Measurements from ENCODE around the gene APOBEC3G.

APOBEC3G gene

GRCh38 chr22:39136317-39136716 lies 59.2 kb downstream of the APOBEC3G start:
- H3K27ac ChIP-seq: no peak overlapping the region
- H3K4me3 ChIP-seq (ENCODE audit: low read depth in 1 of 2, low read length in 1 of 2): no peak overlapping the region
- TF ChIP-seq CTCF (IDR thresholded peaks at IDR 0.05): no peak
- H3K27me3 ChIP-seq: no peaks in the 10 kb centered on the region
- no peaks in the 10 kb centered on the region for H3K4me1 ChIP-seq (ENCODE audit: control insufficient read depth in 1 of 2, insufficient read depth in 1 of 2, low read depth in 1 of 2, low read length in 1 of 2)
- no peaks in the 10 kb centered on the region for H3K9me3 ChIP-seq
- H3K36me3 ChIP-seq: peaks cover 57% of the 10 kb centered on the region
